GM18870 (cell line): ENCODE data around the gene RAB19.
"Not testable (repeated sequence)": the region's sequence is repeated elsewhere in the genome, so short reads cannot be mapped to it uniquely, and the experiment has no call there.

ENCODE experiments used
- ATAC-seq: cut with Tn5 transposase; IDR thresholded peaks from one replicate; pipeline ENCODE4 v1.9.1; 2021; ENCODE audit warnings: moderate library complexity; ENCODE audit not compliant: unreplicated experiment

RAB19 gene

DNA sequence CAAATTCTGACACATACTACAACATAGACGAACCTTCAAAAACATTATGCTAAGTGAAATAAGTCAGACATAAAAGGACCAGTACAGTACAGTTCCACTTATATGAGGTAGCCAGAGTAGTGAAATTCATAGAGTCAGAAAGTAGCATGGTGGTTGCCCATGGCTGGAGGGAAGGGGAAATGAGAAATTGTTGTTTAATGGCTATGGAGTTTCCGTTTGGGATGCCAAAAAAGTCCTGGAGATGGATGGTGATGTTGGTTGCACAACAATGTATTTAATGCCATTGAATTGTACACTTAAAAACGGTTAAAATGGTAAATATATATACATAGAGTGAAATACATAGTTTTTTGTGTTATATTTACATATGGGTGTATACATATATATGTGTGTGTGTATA is 3.5 kb upstream of the RAB19 start:
- no peak for ATAC-seq

GRCh38 chr7:140402178-140402835 is 1.6 kb upstream of the RAB19 start:
- no peak for ATAC-seq

DNA sequence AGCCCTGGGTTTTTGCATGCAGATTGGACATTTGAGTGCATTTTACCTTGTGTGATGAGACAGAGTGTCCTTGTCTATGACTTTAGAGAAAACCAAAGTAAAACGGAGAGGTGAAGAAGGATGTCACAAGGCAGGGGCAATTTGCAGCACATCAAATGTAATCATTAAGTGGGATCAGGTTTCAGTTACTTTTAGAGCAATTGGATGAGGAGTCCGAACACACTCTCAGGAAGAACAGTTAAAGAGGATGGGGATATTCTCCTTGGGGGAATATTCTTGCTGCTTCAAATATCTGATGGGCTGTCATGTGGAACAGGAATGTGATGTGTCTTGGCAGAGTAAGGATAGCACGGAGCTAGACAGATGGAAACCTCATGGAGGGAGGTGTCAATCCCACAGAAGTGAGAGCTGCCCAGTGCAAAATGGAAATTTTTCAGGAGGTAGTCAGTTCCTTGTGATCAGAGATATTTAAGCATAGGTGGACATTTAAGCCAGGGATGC is 757 bp downstream of the RAB19 start:
- no peak for ATAC-seq

DNA sequence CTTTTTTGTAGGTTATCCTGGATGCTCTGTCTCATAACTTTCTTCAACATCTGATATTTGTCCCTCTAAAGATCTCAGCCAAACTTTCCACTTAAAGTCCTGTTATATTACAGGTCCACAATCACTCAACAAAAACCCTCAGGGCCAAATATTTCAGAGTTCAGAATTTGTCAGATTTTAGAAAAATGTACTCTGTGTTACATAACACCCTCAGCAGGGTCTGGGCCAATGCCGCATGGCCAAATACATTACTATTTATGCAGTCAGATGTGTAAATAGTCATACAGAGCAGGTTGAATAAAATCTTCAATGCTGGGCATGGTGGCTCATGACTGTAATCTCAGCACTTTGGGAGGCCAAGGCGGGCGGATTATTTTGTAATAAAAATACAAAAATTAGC is 11.5 kb downstream of the RAB19 start:
- ATAC-seq = no peak

DNA sequence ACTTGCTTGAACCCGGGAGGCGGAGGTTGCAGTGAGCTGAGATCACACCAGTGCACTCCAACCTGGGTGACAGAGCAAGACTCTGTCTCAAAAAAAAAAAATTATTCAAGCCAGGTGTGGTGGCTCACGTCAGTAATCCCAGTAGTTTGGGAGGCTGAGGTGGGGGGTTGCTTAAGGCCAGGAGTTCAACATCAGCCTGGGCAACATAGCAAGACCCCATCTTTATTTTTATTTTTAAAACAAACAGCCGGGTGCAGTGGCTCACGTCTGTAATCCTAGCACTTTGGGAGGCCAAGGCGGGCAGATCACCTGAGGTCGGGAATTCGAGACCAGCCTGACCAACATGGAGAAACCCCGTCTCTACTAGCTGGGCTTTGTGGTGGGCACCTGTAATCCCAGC is 12.0 kb downstream of the RAB19 start:
- not testable (repeated sequence) for ATAC-seq

GRCh38 chr7:140416560-140416959 is 12.7 kb downstream of the RAB19 start:
- ATAC-seq = no peak

DNA sequence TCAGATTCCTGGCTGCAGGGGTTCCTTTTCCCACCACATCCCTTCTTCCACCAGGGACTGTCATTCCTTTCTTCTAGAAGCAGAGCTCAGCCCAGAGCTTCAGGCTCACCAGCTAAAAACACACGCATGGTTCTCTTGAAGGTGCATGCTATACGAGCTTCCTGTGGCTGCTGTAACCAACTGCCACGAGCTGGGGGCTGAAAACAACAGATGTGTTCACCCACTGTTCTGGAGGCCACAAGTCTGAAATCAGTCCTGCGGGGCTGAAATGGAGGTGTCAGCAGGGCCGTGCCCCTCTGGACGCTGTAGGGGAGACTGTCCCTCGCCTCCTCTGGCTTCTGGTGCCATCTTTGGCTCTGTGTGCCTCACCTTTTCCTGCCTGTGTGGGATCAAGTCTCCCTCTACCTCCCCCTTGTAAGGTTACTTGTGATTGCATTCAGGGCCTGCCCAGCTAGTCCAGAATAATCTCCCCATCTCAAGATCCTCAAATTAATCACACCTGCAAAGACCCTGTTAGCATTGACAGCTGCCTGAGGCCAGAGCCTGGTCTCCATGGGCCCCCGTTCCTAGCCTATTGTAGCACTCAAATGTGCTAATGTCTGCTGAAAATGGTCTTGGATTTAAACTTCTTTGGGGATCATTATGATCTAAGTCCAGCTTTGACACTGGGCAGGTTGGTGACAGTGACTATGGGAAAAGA is 13.7 kb downstream of the RAB19 start:
- no peak for ATAC-seq

- ATAC-seq = not testable (repeated sequence)
Measured at GRCh38 chr7:140418156-140418472, 14.3 kb downstream of the RAB19 start.

- ATAC-seq = no peak
Measured at GRCh38 chr7:140418653-140419052, 14.8 kb downstream of the RAB19 start.

DNA sequence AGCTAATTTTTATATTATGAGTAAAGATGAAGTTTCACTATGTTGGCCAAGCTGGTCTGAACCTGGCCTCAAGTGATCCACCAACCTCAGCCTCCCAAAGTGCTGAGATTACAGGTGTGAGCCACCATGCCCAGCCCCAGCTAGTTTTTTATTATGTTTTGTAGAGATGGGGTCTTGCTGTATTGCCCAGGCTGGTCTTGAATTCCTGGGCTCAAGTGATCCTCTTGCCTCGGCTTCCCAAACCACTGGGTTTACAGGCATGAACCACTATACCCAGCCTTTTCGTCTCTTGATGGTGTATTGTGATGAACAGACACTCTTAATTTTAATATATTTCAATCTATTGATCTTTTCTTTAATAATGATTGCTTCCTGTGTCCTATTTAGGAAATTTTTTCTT is 17.7 kb downstream of the RAB19 start:
- no peak for ATAC-seq

GRCh38 chr7:140423501-140423900 is 19.6 kb downstream of the RAB19 start:
- no peak for ATAC-seq

- no peak for ATAC-seq
Measured at GRCh38 chr7:140425718-140426117, 21.9 kb downstream of the RAB19 start.

DNA sequence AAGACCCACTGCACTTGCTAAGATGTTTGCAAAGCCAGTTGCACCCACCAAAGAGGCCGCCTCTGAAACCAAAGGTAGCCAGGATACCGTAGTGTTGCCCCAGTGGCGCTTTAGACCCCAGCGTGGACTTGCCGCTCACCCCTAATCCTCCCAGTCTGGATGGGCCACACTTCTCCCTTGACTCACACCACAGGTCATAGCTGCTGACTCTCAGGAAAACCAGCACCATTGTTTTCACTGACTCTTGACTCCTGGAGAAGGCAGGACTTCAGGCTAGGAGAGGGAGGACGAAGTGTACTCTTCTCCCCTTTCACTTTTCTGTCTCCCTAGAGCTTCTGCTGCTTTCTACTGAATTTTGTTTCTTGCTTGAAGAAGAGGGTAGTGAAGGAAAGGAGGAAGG is 22.3 kb downstream of the RAB19 start:
- ATAC-seq = no peak

DNA sequence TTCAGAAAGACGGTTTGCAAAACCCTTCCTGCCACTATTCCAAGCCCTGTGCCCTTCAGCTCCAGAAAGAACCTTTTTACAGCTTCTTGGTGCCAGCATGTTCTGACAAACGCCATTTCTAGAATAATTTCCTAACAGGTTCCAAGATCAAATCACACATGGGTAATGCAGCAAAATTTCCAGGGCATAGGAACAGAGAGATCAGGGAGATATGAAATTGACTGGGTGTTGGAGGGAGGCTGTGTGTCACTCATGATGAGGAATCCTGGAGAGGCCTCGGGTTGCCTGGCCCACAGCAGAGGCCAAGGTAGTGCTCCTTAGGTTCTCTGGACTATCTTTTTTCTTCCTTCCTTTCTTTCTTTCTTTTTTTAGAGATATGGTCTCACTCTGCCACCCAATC is 29.5 kb downstream of the RAB19 start:
- ATAC-seq = no peak

GRCh38 chr7:140435252-140435895 is 31.5 kb downstream of the RAB19 start:
- no peak for ATAC-seq

DNA sequence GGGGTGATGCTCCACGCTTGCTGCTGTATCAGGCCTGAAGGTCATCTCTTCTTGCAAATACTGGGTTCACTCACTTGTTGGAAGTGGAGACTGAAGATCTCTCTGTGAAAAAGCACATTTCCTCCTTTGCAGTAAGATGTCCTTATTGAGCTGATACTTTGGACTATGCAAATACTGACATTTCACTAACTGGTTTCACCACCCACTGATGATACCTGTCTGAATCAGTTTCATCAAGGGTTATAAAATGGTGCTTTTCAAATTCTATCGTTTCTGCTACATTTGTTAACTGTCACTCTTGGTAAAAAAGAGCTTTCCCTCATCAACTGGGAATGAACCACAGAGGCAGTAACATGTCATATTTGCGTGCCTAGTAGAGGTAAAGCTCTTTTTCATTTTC is 35.5 kb downstream of the RAB19 start:
- peak; percentile 63 for ATAC-seq

DNA sequence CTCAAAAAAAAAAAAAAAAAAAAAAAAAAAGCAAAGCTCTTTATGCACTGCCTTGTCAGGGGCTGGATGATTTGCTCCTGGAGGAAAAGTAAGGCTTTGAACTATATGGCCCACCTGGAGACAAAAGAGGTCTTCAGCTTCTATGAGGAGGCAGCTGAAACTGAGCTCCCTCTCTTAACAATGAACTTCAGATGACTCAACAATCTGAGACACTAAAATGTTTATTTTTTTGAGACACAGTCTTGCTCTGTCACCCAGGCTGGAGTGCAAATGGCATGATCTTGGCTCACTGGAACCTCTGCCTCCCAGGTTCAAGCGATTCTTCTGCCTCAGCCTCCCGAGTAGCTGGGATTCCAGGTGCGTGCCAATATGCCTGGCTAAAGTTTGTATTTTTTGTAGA is 36.7 kb downstream of the RAB19 start:
- no peak for ATAC-seq

- no peak for ATAC-seq
Measured at GRCh38 chr7:140441519-140441918, 37.7 kb downstream of the RAB19 start.

DNA sequence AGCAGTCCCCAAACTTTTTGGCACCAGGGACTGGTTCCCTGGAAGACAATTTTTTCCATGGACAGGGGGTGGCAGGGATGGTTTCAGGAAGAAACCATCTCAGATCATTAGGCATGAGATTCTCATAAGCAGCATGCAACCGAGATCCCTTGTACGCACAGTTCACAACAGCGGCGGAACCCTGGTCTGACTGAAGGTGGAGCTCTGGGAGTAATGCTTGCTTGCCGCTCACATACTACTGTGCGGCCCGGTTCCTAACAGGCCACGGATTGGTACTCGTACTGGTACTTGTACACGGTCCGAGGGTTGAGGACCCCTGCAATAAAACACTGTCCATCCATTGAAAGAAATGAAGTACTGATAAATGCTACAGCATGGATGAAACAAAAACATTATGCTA is 42.6 kb downstream of the RAB19 start:
- no peak for ATAC-seq

DNA sequence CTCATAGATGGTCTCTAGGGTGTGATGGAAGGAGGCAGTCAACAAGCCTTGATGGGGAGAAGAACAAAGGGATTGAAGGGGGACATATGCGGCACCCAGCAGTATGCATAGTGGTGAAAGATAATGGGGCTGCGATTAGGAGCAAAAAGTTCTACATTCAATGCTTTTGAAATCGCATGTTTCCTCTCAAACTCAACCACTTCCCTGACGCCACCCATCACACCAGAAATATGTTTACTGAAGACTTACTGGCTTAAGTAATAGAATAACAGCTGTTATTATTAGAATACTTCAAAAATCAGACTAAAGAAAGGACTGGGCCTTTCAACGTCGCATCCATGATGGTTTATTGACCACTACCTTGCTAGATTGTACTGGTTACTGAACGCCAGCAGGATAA is 44.0 kb downstream of the RAB19 start:
- no peak for ATAC-seq

- no peak for ATAC-seq
Measured at GRCh38 chr7:140448781-140449480, 45.1 kb downstream of the RAB19 start.

GRCh38 chr7:140451716-140452115 is 47.9 kb downstream of the RAB19 start:
- ATAC-seq = no peak
